GM21717 (cell line): Measurements from ENCODE around the gene LMX1A.

Source experiments
- ATAC-seq: cut with Tn5 transposase; IDR thresholded peaks from one replicate; pipeline ENCODE4 v1.9.1; 2021; ENCODE audit warnings: mild to moderate bottlenecking, moderate library complexity; ENCODE audit not compliant: unreplicated experiment

LMX1A gene

DNA sequence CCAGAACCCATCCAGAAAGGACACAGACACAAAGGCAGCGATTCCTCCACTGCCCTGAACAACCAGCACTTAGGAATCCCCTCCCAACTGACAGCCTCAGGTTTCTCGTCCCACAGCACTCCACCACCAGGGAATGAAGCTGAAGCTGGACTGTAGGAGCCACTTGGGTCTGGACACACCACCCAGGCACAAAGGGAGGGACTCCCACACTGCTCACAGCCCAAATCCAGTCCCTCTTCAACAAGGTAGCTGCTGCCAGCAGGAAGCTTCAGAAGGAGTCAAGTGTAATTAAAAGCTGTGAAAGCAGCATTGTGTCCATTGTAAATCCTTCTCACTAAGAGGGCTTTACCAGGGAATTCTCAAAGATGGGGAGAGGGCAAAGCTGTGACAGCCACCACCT lies 29.0 kb downstream of the LMX1A start:
- no peak for ATAC-seq

DNA sequence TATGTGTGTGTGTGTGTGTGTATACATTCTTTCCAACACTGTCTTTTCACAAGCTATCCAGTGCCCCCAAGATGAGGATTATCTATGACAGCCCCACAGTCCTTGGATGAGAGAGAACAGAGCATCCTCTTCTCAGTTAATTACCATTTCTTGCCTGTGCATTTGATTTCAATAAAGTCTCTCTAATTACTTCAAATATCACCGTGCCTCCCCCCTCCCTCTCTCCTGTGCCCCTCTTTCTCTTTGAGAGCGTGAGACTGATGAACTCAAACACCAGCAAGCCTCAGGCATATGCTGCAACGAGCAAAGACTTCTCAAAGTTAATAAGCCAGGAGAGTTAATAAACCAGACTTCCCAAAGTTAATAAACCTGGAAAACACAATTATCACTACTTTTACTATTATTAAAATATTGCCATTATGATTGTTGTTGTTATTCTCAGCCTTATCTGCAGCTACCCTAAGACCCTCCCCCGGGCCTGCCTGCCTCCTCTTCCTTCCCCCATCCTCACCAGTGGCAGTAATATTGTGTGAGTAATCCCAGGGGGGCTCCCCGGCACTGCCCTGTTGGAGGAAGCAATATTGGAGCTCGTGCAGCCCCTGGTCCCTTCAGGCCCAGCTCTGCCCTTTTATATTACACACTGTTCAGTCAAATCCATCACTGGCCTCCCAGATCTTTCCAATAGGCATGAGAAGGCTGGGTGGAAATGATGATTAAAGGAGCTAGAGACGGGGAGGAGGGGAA lies 30.9 kb downstream of the LMX1A start:
- ATAC-seq: no peak

DNA sequence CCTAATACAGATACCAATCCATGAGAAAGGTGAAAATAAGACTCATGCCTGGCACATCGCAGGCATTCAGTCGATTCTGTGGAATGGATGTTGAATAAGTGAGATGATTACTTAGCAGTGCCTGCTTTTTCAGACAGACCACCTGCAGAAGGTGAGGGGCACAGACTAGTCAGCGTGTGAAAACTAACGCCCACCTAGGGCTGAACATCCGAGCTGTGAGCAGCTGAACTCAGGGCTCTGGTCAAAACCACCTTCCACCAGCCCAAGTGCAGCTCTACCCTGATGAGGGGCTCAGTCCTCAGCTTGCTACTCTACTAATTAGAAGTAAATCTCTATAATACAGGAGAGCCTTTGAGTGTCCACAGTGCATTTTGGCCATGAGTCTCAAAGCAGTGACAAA lies 32.5 kb downstream of the LMX1A start:
- no peak for ATAC-seq

DNA sequence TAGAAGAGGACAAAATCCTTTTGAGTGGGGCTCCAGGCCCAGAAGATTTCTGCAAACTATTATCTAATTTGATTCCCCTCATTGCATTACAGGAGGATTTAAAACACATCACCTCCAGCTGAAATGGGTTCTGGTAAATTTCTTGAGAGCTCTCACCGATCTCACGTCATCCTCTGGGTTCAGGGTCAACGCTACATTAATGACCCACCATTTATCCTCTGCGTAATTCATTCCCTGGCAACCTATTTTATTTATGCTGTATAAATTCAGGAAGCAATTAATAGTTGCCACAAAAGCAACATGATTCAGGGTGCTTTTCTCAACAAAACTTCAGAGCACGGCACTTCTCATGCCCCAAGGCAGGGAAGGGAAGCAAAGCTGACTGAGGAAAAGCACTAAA lies 38.9 kb downstream of the LMX1A start:
- ATAC-seq: no peak

DNA sequence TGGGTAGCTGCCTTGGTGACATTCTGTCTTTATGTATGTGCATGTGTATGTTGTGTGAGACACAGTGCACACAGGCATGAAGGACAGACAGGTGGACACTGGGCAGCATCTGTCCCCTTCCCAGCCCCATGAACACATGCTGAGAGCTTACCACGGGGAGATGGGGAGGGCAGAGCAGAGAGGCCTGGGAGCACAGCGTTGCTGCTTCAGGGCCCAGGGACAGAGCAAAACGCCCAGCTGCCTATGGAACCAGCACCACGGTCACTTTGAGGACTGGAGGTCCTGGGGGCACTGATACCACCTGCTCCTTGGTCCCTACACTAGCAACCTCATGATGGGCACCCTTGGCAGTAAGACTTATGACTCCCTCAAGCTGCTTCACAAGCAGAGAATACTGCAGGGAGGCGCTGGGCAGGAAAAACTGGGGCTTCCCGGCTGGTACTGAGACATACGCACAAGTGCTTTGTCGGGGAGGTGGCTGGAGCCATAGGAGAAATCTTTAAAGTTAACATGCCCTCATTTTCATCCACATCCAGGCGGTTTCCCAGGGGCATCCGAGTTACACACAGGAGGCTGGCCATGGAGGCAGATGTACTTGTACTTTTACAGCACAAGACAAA lies 40.3 kb downstream of the LMX1A start:
- no peak for ATAC-seq

DNA sequence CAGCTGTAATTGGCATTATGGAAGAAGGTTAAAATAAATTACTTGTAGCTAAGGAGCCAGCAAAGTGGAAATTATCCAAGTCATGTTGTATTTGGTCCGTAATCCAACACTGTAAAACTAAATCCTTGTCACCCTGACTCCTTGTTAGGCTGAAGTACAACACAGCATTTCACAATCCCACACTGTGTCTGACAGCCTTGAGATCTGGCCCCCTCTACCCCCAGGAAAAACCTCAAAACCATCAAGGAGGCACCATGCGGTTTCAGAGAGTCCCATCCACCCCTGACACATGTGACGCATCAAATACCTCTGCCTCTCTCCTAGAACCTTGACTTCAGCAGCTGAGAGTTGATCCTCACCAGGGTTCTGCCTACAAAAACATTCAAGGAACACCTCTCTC lies 41.0 kb downstream of the LMX1A start:
- ATAC-seq: no peak

DNA sequence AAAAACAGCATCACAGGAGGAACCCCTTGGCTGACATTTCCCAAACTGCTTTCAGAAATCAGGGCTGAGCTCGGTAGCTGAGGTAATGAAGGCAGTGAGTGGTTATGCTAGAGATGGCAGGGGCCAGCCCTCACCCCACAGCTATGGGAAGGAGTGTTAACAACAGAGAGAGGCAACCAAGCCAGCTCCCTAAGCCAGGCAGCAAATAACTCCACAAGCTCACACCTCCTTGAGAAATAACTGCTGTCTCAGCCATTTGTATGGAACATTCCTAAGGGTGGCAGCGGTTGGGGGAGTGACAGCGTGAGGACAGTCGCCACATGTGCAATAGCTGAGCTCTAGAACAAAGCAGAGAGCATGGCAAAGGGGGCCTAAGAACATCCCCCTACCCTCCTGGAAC lies 42.6 kb downstream of the LMX1A start:
- no peak for ATAC-seq

DNA sequence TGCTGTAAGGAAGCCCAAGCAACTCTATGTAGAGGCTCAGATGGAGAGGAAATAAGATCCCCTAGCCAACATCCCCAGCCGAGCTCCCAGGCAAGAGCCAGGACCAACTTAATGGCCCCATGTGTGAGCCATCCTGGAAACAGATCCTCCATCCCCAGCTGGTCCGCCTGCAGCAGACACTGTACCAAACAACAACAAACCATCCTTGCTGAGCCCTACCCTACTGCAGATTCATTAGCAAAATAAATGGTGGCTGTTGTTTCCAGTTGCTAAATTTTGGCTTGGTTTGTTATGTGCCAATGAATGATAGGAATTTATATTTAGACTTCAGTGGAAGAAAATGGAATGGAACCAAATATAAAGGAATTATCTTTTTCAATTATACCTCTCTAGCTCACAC lies 43.9 kb downstream of the LMX1A start:
- ATAC-seq: no peak

DNA sequence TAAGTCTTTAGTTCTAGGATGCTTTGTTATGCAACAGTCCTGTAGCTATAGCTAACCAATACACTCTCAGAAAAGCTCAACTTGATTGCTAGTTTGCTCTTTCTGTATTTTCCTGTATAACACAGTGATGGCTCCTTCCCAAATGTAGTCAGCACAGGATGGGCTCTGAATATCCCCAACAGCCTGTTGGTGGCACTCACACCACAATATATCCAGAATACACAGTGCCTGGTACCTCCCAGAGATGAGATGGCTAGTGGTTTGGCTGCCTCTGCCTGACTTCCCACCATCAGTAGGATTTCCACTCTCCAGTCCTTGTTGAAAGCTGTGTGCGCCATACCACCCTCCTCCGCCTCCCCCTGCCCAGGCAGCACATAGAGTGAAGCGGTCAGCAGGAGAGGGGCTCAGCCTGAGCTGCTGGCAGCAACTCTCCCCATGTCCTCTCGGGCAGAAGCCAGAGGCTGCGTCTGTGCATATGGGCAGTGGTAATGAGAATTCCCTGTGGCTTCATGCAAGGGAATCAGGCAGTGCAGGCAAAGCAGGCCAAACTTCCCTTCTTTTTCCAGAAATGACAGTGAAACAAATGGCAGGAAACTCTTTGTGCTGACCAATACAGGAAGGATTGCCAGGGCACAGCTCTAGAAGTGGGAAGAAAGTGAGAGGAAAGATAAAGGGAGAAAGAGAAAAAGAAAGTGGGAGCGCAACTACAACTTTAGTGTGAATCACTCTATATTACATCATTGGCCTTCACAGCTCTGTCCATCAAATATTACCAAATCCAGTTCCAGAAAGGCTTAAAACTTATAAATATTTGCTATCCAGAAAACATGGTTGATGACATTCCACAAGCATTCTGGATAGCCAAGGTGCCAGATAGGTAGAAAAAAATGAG lies 49.7 kb downstream of the LMX1A start:
- ATAC-seq: no peak

DNA sequence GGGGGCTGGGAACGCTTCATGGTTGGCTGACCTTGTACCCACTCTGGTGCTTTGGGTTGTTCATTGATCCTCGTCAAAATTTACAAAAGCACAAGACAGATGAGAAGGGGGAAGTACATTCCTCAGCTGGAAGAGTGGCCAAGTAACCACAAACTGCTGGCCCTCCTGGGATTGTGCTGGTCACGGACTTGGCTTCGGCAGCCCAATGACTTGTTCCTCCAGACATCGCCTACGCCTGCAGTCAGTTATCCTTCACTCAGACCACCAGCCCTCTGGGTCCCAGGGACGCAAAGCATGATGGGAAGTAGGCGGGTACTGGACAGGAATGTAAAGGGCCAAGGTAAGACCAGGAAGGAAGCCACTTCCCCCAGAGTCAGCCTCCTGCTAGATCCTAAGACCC lies 53.1 kb downstream of the LMX1A start:
- ATAC-seq: no peak

DNA sequence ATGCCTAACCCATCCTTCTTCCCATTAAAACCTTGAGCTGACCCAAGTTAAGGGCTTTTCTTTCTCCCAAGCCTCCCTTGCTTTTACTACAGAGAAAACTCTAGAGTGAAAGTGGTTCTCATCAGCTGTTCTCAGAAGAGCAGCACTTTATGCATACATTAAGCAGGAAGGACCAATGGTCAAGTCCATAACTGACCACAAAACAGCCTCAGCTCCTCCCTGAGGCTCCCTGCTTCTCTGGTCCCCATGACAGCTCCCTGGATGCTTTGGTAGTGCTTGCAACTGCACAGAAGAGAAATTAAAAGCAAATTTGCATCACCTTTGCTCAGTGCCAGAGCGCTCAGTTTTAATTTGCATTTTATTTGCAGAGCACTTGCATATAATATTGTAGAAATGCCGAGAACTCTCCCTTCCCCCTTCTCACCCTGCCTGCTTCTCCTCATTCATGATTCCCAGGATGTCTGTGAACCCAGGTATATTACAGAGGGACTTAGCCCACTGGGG lies 56.1 kb downstream of the LMX1A start:
- no peak for ATAC-seq

DNA sequence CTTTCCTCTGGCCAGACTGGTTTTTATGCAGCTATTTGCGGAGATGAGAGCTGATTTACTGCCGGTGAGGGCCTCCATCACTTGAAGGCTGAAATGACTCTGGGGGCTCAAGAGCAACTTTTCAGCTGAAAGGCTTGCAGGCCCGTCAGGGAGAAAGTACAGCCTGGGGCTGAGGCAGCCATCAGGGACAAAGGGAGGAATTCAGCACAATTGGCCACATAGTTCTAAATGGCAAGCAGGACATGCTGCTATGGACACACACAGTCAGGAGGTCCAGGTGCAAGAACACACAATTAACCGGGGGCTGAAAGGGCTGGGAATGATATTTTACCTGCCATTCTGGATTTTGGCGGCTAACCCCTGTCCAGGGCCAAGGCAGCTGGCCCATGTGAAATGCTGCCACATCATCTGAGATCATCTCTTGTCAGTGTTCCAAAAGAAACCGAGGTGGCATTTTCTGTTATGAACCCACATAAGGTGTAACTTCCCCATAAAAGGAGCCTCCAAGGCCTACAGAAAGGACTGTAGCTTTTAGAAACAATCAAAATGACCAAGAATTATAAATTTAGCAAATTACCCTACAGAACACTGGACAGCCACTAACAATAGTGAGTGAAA lies 58.2 kb downstream of the LMX1A start:
- no peak for ATAC-seq

DNA sequence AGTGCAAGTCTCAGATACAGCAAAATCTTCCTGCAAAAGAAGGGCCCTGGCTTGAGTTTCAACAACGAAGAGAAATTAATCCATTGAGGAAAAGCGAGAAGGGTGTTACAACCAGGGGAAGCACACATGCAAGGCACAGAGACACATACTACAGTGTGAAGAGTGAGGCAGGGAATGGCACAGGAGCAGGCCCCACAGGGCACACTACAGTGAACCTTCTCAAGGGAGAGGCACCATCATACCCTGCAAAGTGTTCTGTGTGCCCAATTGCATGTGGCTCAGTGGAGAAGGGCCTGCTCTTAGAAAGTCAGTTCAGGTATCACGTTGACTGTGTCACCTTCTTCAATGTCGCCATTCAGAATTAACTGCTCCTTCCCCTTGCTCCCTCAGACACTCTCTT lies 60.3 kb downstream of the LMX1A start:
- ATAC-seq: no peak

DNA sequence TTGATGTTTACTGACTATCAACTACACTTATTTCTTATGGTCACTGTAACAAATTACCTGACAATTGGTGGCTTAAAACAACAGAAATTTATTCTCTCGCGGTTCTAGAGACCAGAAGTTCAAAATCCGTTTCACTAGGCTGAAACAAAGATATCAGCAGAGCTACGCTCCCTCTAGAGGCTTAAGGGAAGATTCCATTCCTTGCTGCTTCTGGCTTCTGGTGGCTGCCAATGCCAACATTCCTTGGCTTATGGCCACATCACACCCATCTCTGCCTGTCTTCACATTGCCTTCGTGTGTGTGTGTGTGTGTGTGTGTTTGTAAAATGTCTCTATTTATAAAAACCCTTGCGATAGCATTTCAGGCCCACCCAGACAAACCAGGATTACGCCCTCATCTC lies 66.4 kb downstream of the LMX1A start:
- ATAC-seq: no peak

DNA sequence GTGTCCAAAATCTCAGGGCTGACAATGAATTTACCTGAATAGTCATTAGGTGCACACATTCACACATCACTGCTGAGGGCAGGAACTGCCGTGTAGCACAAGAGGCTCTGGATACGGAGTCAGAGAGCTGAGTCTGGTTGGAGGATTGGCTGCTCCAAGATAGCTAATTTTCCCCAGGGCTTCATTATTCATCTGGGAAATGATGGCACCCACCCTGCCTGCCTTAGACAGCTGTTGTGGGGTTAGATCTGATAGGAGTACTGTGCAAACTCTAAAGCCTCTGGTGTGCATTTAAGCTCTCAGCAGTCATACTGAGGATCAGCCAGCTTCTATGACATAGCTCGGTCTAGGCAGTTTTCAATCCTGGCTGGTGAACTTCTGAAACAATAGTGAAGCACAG lies 67.0 kb downstream of the LMX1A start:
- ATAC-seq: no peak

DNA sequence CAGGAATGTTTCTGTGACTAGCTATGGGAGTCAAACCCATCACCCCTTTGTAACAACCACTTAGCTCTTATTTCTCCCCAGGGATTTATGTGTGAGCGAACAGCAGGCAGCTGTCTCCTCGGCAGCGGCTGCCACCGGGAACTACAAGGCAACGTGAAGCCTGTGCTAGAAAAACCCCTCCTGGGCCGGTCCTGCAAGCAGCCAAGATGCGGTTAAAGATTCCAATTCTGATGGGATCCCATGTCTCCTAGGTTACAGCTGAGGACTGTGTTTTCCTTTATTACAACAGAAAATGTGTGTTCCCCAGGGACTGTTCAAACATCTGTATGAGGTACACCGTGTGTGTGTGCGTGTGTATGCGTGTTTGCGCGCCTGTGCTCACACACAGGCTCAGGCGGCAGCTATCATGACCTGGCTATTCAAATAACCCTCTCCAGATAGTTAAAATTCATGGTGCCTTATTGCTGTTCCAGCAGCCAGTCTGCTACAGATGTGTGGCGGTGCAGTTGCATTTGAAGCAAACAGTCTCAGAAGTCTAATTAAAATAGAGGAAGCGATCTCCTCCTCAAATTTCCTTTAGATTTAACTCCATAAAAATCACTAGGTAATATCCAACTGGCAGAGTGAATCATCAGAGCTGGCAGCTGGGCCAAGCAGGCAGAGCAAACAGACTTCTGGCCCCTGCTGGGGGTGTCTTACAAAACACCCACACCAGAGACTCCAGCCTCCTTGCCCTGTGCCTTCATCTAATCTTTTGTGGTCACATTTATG lies 68.0 kb downstream of the LMX1A start:
- no peak for ATAC-seq

DNA sequence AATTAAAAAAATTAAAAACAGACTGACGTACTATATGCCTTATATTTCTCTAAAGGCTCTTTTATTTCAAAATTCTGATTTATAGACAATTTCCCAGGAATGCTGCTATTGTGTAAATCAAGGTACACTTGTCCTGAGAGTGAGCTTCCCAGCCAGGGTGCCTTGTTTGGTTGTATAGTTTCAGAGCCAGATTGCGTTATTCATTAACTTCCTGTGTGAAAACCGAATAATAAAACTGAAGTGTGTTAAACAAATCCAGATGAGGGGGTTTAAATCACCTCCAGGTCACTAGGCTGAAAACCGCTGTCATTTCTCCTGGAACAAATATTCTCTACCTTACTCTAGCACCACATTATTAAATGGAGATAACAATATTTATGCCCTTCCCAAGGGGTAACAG lies 68.7 kb downstream of the LMX1A start:
- ATAC-seq: no peak

DNA sequence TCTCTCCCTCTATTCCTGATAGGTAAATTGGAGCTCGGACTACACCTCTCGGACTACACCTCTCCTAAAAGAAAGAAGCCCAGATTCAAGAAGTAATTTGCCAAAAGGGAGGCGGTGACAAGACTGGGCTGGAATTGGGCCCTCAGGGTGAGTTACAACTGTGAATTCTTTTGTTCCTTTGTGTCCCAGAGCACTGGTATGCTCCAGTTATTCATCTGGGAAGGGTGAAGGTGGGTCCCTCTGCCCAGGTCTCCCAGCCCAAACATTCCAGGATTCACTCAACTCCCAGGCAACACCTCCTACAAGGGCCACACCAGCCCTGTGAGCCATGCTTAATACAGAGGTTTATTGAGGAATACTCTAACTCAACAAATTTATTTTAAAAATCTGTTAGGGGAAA lies 69.2 kb downstream of the LMX1A start:
- ATAC-seq: no peak

DNA sequence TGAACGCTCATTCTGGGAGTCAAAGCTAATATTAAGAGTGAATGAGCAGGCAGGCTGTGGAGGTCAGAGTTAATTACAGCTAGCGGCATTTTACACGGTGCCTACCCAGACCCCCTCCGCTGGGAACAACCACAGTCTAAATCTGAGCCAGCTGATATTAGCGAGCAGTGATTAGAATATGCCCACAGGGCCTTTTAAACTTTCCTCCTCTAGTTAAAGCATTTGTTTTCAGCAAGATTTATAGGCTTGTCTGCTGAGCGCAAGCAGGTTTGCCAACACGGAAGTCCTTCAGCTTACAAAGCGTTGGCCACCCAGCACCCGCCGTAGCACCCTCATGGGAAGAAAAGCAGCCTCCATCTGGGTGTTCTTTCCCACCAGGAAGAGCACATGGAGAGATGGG lies 72.1 kb downstream of the LMX1A start:
- no peak for ATAC-seq

DNA sequence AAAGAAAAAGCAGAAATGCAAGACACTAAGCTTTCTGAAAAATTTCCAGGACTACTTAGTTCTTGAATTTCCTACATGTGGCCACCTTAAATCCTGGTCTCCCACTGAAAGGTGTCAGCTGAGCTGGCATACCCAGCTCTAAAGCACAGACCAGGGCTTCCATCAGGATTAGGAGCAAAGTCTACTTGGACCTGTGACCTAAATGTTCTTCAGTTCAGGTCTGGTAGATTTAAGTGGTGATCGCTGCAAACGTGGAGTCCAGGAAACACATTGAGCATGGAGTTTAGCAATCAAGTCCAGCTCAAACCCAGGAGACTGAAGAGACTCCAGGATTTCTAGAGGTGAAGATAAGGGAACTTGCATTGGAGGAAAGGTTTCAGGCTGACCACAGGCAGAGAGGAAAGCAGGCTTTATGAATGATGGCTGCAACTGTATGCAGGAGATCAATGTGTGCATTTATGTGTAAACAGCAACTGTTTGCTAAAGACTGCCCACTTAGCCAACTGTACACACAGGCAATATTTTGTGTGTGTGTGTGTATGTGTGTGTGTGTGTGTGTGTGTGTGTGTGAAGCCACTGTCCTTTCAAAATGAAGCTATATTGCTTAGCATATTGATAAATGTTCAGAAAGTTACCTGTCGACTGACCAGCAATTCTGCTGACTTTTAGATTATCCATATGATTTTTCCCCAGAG lies 75.2 kb downstream of the LMX1A start:
- no peak for ATAC-seq
